ENCODE data around the gene PXDC1.
"Not testable (repeated sequence)": the region's sequence is repeated elsewhere in the genome, so short reads cannot be mapped to it uniquely, and the experiment has no call there.

Gene PXDC1

GRCh38 chr6:3678946-3679345, 72.6 kb downstream of the PXDC1 start:
- DNase-seq (ENCODE audit: low read depth) = no peak
- TF ChIP-seq POLR2A (IDR thresholded peaks at IDR 0.05; ENCODE audit: extremely low read depth, insufficient read length) (no peak), MYC (IDR thresholded peaks at IDR 0.05; ENCODE audit: low read depth, low read length) (no peak), CTCF (IDR thresholded peaks at IDR 0.05; ENCODE audit: low read depth, low read length) (no peak), MAX (IDR thresholded peaks at IDR 0.05; ENCODE audit: low read depth, low read length) (no peak)
- no peak overlapping the region for H3K4me3 ChIP-seq (ENCODE audit: low read depth, low read length)

- H3K4me3 ChIP-seq (ENCODE audit: low read depth, low read length); DNase-seq (ENCODE audit: low read depth): not testable (repeated sequence)
Observed at GRCh38 chr6:3677751-3678150, 73.8 kb downstream of the PXDC1 start.

- H3K4me3 ChIP-seq (ENCODE audit: low read depth, low read length); DNase-seq (ENCODE audit: low read depth): not testable (repeated sequence)
Observed at GRCh38 chr6:3677351-3677750, 74.2 kb downstream of the PXDC1 start.

Measured in NB4 (cell line).